Measurements from ENCODE around the gene TOB1.

- no peak for TF ChIP-seq POLR2AphosphoS5 (IDR thresholded peaks at IDR 0.05; ENCODE audit: low read depth, low read length)
- no peak for TF ChIP-seq REST (IDR thresholded peaks at IDR 0.05; ENCODE audit: insufficient read depth in 1 of 2, low read depth in 2 of 2, low read length in 2 of 2)
- TF ChIP-seq SIN3A (IDR thresholded peaks at IDR 0.05; ENCODE audit: borderline replicate concordance, insufficient read depth, low read length) = no peak
- TF ChIP-seq TAF1 (IDR thresholded peaks at IDR 0.05; ENCODE audit: borderline replicate concordance, insufficient read depth, low read length) = no peak
Measured at GRCh38 chr17:50830352-50830751, 35.8 kb downstream of the TOB1 start.
